OCI-LY7 (cell line): ENCODE data around the gene BMP8B.

ENCODE experiments used
- CTCF ChIP-seq: fragments of 200-600 bp; sonication (generic); conservative IDR thresholded peaks from 2 replicates; pipeline ENCODE4 v1.5.1; 2014; ENCODE audit warnings: mild to moderate bottlenecking, antibody characterized with exemption, low read length, moderate library complexity, mixed read lengths
- EZH2phosphoT487 ChIP-seq: fragments of 200-600 bp; sonication (generic); IDR thresholded peaks from 2 replicates; pipeline ENCODE4 v1.6.1; 2018; ENCODE audit warnings: low read depth, borderline replicate concordance, mild to moderate bottlenecking, mixed run types, antibody characterized with exemption, low read length, moderate library complexity, mixed read lengths

- TF ChIP-seq CTCF (no peak), EZH2phosphoT487 (no peak)
Observed at GRCh38 chr1:39762550-39763540, 25.8 kb downstream of the BMP8B start.
